ENCODE results near the gene MPIG6B. TPM values are rescaled to one million over a fixed set of nuclear protein-coding genes. Genes with fewer than 3 reads are reported as not detected.

The MPIG6B gene
- total and polyA plus RNA-seq, 8 donors: 1.2 to 3.5 (median 2.8) TPM

DNA sequence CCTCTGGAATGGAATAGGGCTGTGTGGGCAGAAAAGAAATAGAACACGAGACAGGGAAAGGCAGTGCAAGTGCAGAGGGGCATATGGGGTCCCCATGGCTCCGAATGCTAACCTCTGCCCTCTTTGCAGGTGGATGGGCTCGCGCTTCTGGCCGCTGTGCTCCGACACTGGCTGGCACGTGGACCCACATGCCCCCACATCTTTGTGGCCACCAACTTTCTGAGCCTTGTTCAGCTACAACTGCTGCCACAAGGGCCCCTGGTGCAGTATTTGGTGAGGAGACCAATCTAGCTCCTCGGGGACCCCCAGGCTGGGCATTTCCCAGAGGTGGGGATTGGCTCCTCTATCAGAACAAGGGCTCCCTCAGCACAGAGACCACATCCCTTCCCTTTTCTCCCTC lies 38.2 kb downstream of the MPIG6B start:
- TF ChIP-seq, protein P1, sequence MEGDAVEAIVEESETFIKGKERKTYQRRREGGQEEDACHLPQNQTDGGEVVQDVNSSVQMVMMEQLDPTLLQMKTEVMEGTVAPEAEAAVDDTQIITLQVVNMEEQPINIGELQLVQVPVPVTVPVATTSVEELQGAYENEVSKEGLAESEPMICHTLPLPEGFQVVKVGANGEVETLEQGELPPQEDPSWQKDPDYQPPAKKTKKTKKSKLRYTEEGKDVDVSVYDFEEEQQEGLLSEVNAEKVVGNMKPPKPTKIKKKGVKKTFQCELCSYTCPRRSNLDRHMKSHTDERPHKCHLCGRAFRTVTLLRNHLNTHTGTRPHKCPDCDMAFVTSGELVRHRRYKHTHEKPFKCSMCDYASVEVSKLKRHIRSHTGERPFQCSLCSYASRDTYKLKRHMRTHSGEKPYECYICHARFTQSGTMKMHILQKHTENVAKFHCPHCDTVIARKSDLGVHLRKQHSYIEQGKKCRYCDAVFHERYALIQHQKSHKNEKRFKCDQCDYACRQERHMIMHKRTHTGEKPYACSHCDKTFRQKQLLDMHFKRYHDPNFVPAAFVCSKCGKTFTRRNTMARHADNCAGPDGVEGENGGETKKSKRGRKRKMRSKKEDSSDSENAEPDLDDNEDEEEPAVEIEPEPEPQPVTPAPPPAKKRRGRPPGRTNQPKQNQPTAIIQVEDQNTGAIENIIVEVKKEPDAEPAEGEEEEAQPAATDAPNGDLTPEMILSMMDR (IDR thresholded peaks at IDR 0.05): no peak
- no peak overlapping the region for H3K4me3 ChIP-seq
- H3K36me3 ChIP-seq: peaks cover 0 to 15% of the 10 kb centered on the region in 2 donors
- no peaks in the 10 kb centered on the region for H3K9me3 ChIP-seq
- intact Hi-C loops (cut with DNase I): no loop called here
- DNase-seq: no peak
- H3K4me1 ChIP-seq: no peaks in the 10 kb centered on the region
- ATAC-seq: no peak
- no peaks in the 10 kb centered on the region for H3K27me3 ChIP-seq
- H3K27ac ChIP-seq: no peak overlapping the region

GRCh38 chr6:31762356-31762755 lies 39.2 kb downstream of the MPIG6B start, which contains the start of gene SAPCD1:
SAPCD1 (plus strand) TSS chr6:31762656; CDS start chr6:31763055, 399 bp downstream.
- no peaks in the 10 kb centered on the region for H3K27me3 ChIP-seq
- TF ChIP-seq, protein P1 (IDR thresholded peaks at IDR 0.05): no peak
- DNase-seq: no peak
- ATAC-seq: no peak
- no peaks in the 10 kb centered on the region for H3K9me3 ChIP-seq
- H3K36me3 ChIP-seq: peaks cover 0 to 15% of the 10 kb centered on the region in 2 donors
- intact Hi-C loops (cut with DNase I): no loop called here
- H3K4me1 ChIP-seq: peaks cover 0 to 3% of the 10 kb centered on the region in 2 donors
- no peak within 1 kb of the TSS for H3K4me3 ChIP-seq
- no peak within 1 kb of the TSS for H3K27ac ChIP-seq

DNA sequence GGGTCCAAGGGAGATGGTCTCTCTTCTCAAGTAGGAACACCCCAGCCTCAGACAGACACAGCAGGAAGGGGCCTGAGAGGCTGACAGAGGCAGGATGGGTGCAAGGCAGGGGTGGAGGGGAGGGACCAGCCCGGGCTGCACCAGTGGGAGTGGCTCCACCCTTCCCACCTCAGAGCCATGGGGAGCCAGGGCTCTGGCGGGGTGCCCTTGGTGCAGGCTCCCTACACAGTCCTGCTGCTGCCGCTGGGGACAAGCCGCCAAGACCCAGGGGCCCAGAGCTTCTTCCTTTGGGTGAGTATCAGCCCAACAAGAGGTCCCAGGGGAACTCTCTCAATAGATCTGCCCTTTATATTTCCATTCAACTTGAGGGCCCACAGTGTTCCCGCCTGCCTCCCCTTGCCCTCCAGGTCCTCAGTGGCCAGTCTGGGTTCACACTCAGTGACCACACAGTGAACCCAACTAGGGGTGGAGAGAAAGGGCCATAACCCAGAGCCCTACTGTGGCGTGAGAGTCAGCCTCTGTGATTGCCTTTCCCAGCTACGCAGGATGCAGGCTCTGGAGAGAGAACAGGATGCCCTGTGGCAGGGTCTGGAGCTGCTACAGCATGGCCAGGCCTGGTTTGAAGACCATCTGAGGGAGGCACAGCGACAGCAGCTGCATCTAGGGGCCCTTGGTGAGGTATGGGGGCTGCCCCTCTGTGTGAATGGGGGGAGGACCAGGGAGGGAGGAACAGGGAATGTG lies 39.9 kb downstream of the MPIG6B start:
- DNase-seq (no peak), ATAC-seq (no peak)
- H3K27ac ChIP-seq: no peak overlapping the region
- peaks cover 0 to 4% of the 10 kb centered on the region in 2 donors for H3K4me1 ChIP-seq
- H3K9me3 ChIP-seq: no peaks in the 10 kb centered on the region
- H3K36me3 ChIP-seq: peaks cover 0 to 15% of the 10 kb centered on the region in 2 donors
- intact Hi-C loops (cut with DNase I): no loop called here
- TF ChIP-seq, protein P1 (IDR thresholded peaks at IDR 0.05): no peak
- no peak overlapping the region for H3K4me3 ChIP-seq
- H3K27me3 ChIP-seq: no peaks in the 10 kb centered on the region

DNA sequence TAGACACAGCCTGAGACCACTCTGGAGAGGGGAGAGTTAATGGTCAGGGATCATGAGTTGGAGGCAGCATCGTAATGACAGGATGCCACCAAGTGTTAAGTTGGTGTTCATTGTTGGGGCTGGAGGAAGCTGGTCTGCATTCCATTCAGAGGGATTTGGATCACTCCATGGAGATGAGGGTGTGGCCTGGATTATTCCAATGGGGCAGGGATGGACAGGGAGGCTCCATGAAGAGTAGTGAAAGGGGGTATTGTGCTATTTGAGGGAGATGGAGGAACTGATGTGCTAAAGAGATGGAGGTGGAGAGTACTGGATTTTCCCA lies 40.4 kb downstream of the MPIG6B start:
- DNase-seq (peak in 1 of 4 donors; percentile 17), ATAC-seq (peak; percentile 43)
- TF ChIP-seq, protein P1 (IDR thresholded peaks at IDR 0.05): no peak
- Histone ChIP-seq H3K4me3 (no peak overlapping the region), H3K9me3 (no peaks in the 10 kb centered on the region), H3K4me1 (peaks cover 0 to 9% of the 10 kb centered on the region in 2 donors), H3K36me3 (peaks cover 0 to 15% of the 10 kb centered on the region in 2 donors), H3K27me3 (no peaks in the 10 kb centered on the region), H3K27ac (no peak overlapping the region)
- intact Hi-C loops (cut with DNase I): no loop called here

- H3K9me3 ChIP-seq: no peaks in the 10 kb centered on the region
- intact Hi-C loops (cut with DNase I): no loop called here
Observed at GRCh38 chr6:31764198-31764597, 41.0 kb downstream of the MPIG6B start.

More at GRCh38 chr6:31764198-31764597, 41.0 kb downstream of the MPIG6B start:
- TF ChIP-seq, protein P1 (IDR thresholded peaks at IDR 0.05): no peak
- no peak overlapping the region for H3K4me3 ChIP-seq
- H3K27ac ChIP-seq: no peak overlapping the region
- ATAC-seq (no peak), DNase-seq (peak in 1 of 4 donors; percentile 56)
- peaks cover 0 to 15% of the 10 kb centered on the region in 2 donors for H3K4me1 ChIP-seq
- peaks cover 0 to 14% of the 10 kb centered on the region in 2 donors for H3K36me3 ChIP-seq
- H3K27me3 ChIP-seq: no peaks in the 10 kb centered on the region

Measured in left lung (tissue), 10 donors.